ENCODE results near the gene ARHGAP15.

ARHGAP15 gene

DNA sequence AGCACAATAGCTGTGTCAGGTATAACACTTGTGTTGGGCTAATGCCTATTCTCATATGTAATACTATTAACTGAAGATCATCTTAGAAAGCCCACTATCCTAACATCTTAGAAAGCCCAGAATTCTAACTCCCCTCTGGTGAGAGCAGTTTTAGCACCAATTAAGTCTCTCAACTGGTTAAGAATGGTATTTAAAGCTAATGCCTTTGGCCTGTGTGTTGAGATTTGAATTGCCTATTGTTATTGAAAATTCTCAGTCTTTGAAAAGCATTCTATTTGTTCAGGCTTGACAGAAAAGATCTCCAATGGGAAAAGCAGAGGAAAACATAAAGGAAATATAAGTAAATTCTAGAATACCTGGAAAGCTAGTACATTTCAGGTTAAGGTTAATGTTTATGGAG lies 352.5 kb downstream of the ARHGAP15 start:
- no peak for DNase-seq (ENCODE audit: low read depth in 2 of 2)

DNA sequence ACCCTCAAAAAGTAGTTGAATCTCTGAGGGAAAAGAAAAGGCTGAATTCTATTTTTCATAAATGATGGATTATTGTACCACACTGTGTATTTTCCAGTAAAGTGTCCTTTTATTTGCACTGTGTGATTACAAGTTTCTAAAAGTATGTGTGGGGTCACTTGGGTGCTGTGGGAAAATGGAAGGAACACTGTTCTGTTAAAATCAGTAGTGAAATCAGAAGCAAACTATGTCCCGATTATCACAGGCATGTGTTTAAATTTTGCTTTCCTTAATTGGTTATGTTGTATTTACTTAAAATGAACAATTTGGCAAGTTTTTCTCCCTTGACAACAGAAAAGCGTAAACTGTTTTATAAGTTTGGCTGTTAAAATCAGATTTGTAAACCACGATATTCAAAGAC lies 353.1 kb downstream of the ARHGAP15 start:
- DNase-seq (ENCODE audit: low read depth in 2 of 2) = no peak

DNA sequence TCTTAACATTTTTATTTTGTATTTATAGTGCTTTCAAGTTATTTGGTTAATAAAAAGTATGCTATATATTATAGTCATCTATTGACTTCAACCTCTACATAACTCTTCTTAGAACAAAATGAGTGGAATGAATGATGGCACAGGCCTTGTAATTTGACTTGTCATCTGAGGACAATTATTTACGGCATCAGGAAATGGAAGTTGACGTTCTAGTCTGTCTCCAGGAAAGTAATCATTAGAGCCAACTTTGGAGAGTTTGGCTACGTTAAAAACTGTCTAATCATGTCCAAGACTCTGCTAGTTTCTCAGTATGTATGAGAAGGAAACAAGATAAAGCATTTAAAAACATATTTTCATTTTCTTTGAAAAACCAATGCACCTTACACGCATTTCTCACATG lies 353.6 kb downstream of the ARHGAP15 start:
- no peak for DNase-seq (ENCODE audit: low read depth in 2 of 2)

DNA sequence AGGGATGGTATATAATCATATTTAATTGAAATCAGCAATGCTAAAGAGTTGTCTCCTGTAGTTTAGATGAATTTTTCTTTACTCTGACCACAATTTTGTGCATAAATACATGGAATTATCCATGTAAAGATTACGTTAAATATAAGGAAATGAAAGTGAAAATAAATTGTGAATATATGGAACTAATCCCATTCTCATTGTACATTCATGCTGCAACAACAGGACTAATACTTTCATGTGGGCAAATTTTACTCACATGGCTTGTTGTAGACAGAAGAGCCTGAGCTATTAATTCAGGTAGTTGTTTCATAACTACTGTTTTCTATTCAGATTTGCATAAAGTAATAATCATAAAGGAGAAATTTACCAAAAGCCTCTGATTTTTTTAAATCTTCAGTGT lies 357.8 kb downstream of the ARHGAP15 start:
- DNase-seq (ENCODE audit: low read depth in 2 of 2) = no peak

DNA sequence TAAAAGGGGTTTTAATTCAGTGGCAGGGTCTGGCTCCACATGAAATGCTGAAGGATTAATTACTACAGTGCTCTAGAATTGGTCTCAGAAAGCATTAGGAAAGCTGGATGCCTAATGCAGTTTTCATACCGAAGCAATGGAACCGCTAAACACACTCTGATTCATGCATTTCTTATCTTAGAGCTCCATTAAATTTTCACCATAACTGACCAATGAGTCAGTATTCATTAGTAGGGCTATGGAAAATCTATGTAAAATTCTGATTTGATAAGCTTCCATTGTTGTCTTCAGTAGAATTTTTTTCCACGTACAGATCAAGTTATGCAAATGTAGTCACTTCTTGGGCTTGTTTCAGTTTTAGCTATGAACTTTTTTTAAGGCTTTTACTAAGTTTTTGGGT lies 359.9 kb downstream of the ARHGAP15 start:
- DNase-seq (ENCODE audit: low read depth in 2 of 2) = no peak

DNA sequence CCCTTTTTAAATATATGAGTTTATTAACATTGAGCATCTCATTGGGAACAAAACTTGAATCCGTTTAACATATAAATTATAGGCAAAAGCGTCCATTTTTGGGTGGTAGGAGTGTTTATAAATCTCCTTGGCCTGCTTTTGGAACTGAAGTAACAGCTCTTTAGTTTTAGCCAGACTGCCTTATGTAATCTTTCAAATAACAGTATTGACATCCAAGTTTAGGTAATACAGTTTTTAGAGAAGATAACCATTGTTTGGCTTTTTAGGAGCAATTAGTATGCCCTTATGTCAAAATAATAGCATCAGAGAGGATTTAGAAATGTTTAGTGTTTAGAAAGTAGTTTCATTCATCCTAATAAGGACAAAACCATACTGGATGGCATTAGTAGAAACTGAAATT lies 361.9 kb downstream of the ARHGAP15 start:
- DNase-seq (ENCODE audit: low read depth in 2 of 2) = no peak

DNA sequence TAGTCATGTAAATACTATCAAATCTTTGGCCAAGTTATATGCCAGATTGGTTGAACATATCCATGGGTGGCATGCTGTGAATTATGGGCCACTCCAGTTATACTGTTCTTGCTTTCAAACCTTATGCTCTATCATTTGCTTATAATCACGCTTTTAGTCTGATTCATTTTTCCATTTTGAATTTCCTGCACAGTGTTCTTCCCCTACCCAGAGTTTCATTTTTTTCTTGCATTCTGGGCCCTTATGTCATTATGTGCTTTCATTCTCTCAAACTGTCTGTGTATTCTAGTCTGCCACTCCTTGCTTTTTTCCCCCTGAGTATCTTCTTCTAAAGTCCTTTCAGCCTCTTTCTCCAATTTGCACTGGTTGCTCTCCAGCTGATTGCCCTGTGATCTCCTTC lies 364.1 kb downstream of the ARHGAP15 start:
- DNase-seq (ENCODE audit: low read depth in 2 of 2) = no peak

DNA sequence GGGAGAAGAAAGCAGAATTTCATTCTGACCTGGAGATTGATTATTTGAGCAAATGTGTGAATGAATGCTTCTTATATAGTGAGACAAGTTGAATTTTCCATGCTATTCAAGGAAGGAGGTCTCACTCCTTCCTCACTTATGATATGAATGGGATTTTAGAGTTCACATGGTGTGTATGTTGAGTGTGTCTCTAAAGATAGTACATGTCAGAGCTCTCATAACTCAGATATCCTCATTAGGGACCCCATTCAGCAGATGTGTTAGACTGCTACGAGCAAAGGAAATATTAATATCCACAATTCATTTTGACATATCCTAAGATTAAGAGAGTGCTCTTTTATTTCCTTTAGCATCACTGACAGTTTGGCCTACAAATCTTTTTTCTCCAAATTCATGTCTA lies 368.5 kb downstream of the ARHGAP15 start:
- DNase-seq (ENCODE audit: low read depth in 2 of 2) = no peak

DNA sequence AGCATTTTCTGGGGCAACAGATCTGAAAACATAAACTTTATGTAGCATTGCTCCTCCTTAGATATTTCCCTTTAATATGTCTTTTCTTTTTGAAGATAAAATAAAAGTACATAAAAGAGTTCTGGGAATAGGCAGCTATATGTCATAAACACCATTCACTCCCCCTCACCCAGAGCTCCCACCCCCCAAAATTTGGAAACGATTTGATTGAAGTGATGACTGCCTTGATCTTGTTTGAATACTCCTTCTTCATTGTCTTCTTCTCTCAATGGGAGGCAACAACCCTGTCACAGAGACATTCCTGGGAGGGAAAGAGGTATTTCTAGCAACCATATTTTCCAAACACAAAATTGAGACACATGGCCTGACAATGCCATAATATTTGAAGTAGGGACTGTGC lies 369.3 kb downstream of the ARHGAP15 start:
- no peak for DNase-seq (ENCODE audit: low read depth in 2 of 2)

DNA sequence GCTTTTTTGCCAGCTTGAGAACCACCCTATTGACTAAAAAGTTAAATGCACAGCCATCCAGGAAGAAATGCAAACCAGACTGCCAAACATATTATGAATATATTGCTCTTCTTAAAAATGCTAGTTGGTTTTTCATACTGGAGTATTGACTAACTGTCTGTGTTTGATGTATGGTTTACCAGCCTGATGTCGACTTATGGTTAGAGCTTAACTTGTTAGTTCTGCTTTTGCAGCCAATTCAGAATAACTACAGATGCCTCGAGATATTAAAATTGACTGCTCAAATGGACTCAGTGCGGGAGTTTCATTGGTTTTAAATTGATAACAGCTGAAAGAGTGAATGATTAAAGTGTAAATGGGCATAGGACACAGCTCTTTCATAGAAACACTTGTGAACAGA lies 369.8 kb downstream of the ARHGAP15 start:
- no peak for DNase-seq (ENCODE audit: low read depth in 2 of 2)

DNA sequence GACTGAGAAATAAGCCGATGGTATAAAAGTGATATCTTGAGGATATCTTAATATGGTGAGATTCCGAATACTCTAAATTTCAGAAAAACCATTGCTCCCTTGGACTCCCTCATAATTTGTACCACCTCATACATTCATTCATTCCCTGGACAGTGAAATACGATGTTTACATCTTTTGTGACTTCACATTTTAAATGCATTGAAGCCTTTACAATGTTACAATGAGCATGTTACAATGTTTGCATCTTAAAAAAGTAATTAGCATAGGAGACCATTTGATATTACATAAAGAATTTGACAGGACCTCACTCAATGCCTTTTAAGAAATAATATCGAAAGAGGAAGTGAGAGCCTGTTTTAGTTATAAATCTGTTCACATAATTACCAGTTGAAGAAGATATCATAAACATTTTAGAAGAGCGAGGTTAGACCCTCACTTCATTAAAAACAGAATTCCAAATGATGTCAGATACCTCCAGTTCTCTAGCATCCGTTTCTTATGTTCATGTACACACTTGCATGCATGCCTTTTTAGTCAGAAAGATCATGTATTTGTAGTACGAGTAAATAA lies 372.0 kb downstream of the ARHGAP15 start:
- DNase-seq (ENCODE audit: low read depth in 2 of 2) = no peak

DNA sequence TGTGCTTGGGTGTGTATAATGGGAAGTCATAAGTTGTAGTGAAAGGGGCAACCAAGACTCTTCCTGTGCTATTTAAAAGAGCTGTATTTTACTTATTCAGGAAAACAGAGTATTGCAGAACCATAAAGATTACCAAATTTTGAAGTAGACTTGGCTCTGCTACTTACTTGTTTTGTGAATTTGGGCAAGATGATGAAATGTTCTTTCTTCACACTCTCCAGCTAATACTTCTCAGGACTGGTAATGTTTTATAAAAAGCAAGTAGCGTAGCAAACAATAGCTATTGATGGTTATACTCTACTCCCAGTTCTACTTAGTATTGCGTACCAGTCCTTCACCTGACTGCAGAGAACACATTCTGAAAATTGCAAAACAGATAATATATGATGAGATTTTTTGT lies 374.1 kb downstream of the ARHGAP15 start:
- DNase-seq (ENCODE audit: low read depth in 2 of 2) = no peak

DNA sequence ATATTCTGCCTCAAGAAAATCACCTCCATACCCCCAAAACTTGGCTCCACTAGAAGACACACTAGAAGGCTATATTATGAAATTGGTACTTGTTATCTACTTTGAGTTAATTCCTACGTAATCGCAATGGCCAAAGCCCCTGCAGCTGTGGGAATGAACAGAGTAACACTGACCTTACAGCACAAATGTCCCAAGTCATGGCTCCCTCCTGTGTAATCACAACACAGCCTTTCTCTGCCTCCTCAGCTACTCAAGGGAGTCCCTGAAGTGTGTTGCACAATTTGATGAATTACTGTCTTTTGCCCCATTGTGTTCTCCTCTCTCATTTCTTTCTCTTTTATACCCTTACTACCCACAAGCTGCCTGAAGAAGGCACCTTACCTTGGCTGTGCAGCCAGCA lies 375.2 kb downstream of the ARHGAP15 start:
- no peak for DNase-seq (ENCODE audit: low read depth in 2 of 2)

DNA sequence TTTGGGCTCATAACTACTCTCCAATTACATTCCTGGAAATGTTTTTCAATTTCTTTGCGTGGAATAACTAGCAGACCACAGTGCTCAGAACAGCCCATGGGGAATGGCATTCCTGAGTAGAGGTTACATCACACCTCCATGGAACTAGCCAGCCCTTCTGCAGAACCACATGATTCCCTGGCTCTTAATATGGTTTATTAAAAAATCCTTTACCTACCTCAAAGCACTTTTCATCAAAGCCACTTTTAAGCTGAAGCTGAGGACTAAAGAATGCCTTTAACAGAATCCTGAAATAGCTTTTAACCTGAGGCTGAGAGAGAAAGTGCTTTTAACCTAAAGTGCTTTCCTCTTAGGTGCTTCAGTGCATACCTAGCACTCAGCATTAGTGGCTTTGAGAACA lies 376.3 kb downstream of the ARHGAP15 start:
- DNase-seq (ENCODE audit: low read depth in 2 of 2) = no peak

DNA sequence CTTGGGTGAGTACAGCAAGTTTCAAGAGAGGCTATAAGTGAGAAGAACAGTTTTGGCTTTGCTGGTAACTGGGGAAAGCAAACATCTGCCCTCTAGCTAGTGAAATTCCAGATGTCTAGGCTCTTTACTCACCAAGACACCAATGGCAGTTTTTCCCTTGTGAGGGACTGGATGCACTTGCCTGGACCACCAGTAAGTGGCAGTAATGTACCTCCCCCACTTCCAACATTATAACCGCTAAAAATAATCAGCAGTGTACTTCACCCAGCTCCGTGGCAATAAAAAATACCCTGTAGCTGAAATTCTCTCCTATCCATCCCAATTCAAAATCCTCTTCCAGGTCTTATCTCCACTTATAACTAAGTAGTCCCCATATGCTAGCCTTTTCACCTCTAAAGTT lies 383.9 kb downstream of the ARHGAP15 start:
- DNase-seq (ENCODE audit: low read depth in 2 of 2) = no peak

DNA sequence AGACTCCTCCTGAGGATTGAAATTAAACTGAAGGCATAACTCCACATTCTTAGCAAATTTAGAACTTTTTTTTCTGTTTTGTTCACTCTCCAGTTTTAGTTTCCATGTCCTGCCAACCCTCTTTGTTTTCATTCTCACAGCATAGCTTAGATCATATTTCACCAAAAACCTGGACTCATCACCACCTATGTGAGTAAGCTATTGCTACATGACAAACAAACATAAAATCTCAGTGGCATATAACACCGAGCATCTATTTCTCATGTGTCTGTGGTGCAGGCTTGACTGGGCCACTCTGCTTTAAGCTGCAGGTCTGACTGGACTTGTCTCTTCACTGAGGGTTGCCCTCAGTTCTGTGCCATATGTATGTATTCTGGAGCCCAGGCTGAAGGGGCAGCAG lies 385.2 kb downstream of the ARHGAP15 start:
- no peak for DNase-seq (ENCODE audit: low read depth in 2 of 2)

DNA sequence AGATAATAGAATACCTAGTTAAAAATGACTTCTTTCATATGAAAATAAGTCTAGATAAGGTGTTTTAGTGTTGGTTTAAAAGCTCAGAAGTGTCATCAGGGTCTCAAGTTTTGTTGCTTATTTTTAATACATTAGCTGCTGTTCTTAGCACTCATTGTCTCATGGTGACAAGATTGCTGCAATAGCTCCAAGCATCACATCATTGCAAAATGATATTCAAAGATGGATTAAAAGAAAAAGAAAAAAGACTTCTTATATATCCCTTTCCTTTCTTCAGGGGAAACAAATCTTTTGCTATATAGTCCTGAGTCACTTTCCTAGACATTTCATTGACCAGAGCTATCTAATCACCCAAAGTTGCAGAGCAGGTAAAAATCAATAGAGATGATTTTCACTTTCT lies 386.1 kb downstream of the ARHGAP15 start:
- DNase-seq (ENCODE audit: low read depth in 2 of 2) = no peak

DNA sequence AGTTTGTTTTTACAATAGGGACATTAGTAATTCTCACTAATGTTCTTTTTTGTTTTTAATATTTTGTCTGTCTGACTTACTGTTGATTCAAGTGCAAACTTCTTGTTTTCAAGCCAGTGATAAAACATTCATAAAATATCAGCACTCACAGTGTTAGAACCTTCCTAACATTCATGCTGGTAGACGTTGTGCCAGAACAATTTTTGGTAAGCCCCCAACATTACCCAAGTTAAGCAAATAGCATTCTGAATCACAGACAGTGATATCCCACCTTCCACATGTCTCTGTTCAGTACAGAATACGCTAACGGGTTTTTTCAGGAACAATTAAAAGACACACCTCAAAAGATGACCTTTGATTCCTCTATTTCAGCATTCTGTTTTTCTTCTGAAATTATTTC lies 390.3 kb downstream of the ARHGAP15 start:
- no peak for DNase-seq (ENCODE audit: low read depth in 2 of 2)

DNA sequence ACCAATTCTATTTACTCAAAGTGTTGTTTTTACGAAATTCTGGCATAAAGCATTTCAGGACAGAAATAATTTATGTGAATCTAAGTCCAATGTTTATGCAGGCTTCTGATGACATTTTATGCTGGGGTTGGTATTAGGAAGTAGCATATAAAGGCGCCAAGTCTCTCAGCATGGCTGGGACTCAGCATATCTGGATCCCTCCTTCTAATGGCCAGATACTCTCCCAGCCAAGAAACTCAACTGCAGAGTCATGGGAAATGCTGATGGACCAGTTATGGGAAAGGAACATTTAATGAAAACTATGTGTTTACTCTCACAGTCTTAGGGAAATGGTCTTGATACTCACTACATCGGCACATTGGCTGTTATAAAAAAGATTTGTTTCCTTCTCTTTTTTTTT lies 392.2 kb downstream of the ARHGAP15 start:
- DNase-seq (ENCODE audit: low read depth in 2 of 2) = no peak

DNA sequence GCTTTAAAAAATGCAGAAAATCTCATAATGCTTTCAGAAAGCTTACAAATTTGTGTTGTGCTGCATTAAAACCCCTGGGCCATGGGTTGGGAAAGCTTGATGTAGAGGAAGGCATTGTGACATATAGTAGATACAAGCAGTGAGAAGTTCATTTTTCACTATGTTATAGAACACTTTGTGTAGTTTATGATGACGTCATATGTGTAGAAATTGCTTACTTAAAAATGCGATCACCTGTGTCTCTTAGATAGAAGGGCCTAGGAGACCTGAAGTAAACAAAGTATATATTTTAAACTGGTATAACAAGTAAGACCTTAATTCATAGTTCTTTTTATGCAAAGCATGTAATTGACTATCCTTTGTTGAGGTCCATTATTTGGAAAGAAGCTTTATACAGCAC lies 393.5 kb downstream of the ARHGAP15 start:
- no peak for DNase-seq (ENCODE audit: low read depth in 2 of 2)

DNA sequence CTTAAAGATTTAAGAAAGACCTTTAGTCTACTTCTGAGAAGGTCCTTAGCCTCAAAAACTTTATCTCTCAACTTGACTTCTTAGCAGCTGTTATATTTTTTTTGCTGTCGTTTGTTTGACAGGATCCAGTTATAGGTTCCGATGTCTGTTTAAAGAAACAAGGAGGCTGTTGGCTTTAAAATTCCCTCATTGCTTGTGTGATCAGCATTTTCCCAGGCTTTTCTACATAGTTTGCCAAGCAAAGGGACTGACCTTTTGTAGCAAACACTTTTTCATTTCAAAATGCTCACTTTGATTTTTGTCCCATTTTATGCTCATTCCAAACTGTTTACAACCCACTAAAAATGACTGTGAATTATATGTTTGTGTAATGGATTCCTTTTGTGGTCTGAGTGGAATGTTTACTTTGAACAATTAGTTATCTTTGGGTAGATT lies 394.9 kb downstream of the ARHGAP15 start:
- no peak for DNase-seq (ENCODE audit: low read depth in 2 of 2)

DNA sequence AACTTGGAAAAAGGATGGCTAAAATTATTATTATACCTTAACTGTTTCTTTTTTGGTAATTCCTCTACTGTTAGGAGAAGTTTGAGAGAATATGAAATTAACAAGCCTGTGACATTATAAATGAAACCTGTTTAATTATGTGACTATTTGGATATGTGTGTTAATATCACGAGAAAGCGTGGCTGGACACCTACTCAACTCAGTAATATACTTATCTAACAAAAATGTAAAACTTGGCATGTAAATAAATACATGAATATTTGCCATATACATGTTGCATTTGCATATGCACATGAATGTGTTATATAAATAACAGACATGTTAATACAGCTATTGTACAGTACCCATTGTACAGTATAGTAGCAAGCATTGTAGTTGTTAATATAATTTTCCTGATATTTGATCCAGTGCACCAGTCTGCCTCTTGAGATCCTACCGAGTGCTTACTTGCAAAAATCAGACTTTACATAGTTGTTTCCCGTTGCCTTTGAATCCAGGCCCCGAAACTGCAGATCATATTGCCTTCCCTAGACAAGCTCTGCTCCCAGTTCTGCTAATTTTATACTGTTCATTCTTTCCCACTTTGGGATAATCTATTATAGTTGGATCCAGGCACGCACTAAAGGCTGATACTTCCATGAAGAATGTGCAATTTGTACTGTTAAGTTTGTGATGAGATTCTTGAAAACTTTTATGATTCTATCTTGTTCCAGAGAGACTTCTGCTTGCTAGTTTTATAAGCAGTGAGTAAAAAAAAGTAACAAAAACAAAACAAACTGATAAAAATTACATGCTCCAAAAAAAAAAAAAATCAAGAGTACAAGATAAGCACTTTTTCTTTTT lies 395.6 kb downstream of the ARHGAP15 start:
- no peak for DNase-seq (ENCODE audit: low read depth in 2 of 2)

DNA sequence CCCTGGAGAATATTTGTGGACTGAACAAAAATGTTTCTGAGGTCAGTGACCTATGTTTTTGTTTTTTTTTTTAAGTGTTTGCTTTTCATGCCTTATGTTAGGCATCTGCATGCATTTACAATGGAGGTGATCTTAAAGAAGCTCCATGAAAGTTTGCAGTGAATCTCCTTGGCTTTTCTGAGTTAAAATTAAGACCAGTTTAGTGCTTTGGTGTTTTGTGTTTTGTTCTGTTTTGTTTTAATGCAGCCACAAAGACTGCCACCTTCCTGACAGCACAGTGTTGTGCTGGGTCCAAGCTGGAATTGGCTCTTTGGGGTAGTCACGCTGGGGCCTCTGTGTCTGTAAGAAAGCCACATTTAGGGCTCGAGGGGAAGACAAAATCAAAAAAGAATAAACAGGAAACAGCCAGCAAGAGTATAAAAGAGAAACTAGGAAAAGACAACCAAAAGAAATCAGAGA lies 396.2 kb downstream of the ARHGAP15 start:
- no peak for DNase-seq (ENCODE audit: low read depth in 2 of 2)

DNA sequence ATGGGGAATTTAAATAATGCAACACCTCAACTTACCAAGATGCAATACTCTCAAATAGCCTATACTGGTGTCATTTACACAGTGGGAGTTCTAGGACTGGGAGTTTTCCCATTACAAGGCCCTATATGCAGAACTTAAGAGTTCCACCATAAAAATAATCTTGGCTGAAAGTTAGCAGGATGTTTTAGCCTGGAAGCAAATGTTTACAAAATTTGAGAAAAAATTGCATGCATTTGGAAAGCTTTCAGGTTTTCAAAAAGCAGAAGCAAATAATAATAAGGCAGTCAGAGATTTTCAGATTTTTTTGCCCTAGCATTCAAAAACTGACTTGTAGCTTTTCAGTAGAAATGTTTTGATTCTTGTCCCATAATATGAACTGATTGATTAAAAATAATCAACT lies 397.3 kb downstream of the ARHGAP15 start:
- no peak for DNase-seq (ENCODE audit: low read depth in 2 of 2)

Measured in stimulated activated CD4-positive, alpha-beta T cell treated with anti-CD3 and anti-CD28 coated beads, Interleukin-15, amount 100 ng/mL, for 48 hours (primary cell).